ENCODE measurements around the gene SLC2A10.
"Not testable (repeated sequence)": the region's sequence is repeated elsewhere in the genome, so short reads cannot be mapped to it uniquely, and the experiment has no call there.

Gene SLC2A10

DNA sequence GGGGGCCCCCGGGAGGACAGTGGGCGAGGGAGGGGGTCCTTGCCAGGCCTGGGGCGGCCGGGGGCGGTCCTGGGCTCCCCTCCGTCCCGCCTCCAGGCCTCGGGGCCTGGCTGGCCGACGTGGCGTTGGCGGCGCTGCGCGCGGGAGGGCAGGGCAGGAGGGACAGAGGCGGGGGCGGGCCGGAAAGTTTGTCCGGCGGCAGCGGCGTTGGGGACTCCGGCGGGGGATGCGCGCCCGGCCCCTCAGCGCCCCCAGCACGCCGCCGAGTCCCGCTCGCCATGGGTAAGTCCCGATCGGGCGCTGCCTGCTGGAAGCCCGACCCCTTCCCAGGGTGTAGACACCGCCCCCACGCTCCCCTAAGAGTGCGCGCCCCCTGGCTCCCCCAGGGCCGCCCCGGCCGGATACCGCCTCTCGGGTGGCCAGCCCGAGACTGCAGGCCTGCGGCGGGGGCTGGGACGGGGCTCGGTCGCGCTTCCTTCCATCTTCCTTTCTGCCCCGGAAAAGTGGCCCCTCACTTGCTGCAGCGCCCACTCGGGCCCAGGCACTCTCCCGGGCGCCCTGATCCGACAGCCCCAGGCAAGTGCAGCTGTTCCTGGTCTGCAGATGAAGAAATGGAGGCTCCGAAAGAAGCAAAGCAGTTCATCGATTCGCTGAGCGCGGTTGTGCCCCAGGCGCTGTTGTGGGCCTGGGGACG lies at the start of gene SLC2A10:
Gene SLC2A10, plus strand, starts transcription at position 191 of the 694 bp plus-strand sequence. Its CDS starts 88 bp downstream, at position 279.
- no peak for DNase-seq (ENCODE audit: low read depth, low spot score)

DNA sequence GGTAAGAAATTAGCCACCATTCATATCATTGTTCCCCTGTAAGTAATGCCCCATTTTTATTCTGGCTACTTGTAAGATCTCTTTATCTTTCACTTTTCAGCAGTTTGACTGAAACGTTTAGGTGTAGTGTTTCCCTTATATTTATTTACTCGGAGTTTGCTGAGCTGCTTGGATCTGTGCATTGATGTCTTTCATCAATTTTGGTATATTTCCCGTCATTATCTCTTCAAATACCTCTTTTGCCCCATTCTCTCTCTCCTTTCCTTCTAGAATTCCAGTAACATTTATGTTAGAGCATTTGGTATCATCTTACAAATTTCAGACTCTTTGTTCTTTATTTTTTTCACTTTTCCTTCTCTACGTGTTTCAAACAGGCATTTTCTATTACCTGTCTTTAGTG lies 49.0 kb upstream of the SLC2A10 start:
- no peak for DNase-seq (ENCODE audit: low read depth, low spot score)

DNA sequence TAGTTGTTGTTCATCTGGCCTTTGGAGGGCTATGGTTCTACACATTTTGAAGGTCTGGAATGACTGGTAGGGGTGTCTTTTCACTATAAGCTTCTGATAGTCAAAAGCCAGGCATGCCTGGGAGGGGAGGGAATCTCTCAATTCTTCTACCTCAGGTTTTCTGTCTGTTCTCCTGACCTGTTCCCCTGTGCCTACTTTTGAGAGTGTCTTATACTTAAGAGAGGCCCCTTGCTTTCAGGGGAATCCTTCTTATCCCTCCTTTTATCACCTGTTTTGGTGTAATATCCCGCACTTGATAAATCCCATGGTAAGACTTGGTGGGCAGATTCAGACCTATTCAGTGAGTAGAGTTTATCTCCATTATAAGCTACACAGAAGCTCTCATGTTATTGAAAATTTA lies 47.8 kb upstream of the SLC2A10 start:
- DNase-seq (ENCODE audit: low read depth, low spot score): no peak

DNA sequence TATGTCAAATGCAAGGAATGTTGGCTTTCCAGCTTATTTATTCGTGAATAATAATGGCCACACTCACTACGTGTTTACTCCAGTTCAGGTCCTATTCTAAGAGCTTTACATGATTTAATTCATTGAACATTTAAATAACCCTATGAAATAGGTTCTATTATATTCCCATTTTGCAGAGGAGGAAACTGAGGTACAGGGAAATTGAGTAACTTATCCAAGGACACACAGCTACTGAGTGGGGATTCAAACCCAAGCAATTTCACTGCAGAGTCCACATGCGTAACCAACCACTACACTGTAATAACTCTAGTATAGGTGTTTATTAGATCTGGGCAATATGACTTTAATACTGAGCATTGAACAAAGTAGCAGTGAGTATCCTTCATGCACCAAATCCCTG lies 45.9 kb upstream of the SLC2A10 start:
- DNase-seq (ENCODE audit: low read depth, low spot score): no peak

DNA sequence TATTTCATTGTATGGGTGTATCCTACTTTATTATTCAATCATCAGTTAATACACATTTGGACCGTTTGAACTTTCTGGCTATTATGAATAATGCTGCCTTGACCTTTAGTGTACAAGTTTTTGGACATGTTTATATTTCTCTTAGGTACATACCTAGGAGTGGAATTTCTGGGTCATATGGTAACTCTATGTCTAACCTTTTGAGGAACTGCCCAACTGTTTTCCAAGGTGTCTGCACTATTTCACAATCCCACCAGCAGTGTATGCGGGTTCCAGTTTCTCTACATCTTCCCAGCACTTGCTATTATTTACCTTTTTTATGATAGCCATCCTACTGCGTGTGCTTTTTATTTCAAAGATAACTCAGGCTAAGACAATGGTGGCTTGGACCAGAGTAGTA lies 43.8 kb upstream of the SLC2A10 start:
- DNase-seq (ENCODE audit: low read depth, low spot score): no peak

DNA sequence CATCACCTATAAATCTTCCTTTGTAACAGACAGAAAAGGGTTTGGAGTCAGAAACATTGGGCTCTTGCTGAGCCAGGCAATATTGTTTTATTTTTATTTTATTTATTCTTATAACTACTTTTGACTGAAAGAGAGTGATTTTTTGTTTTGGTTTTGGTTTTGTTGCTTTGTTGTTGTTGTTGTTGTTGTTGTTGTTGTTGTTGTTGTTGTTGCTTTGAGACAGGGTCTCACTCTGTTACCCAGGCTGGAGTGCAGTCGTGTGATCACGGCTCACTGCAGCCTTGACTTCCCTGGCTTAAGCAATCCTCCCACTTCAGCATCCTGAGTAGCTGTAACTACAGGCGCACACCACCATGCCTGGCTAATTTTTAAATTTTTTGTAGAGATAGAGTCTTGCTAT lies 43.1 kb upstream of the SLC2A10 start:
- no peak for DNase-seq (ENCODE audit: low read depth, low spot score)

DNA sequence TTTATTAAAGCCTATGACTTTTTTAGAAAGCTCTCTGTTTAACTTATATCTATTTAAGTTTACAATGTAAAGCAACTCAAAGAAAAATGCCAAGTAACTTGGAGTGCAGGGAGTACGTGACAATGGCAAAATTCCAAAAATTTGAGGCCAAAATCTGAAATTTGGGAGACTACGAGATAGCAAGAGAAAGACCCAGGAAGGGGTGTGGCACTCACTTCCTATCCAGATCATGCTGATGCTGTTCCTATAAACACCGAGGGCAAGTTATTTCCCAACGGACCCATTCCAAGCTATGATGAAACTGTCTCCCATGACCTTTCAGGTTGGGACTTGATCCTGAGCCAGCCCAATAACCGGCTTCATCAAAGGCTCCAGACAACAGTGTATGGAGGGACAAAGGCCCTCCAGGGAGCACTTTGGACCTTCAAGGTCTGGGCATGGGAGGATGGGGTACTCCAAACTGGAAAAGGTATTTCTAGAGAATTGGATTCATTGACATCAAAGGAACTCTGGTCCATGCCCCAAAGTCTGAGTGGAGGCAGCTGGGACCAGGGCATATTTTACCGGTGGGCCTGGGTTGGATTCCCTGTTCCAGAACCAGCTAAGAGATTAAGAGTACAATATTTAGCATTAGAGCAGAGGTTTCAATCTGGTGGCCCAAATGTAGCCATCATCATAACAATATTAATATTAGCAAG lies 42.5 kb upstream of the SLC2A10 start:
- no peak for DNase-seq (ENCODE audit: low read depth, low spot score)

DNA sequence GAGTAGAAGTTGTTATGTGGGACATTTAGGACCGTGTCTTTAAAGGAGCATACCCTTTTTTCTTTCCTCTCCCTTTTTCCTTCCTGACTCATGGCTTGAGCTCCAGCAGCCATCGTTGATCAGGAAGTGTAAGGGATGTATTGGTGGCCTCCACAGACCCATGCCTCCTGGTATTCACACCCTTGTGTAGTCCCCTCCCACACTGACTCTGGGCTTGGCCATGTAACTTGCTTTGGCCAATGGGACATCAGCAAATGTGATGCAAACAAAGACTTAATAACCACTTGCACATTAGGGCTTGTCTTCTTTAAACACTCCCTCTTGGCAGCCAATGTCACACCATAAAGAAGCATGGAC lies 39.2 kb upstream of the SLC2A10 start:
- DNase-seq (ENCODE audit: low read depth, low spot score): no peak

DNA sequence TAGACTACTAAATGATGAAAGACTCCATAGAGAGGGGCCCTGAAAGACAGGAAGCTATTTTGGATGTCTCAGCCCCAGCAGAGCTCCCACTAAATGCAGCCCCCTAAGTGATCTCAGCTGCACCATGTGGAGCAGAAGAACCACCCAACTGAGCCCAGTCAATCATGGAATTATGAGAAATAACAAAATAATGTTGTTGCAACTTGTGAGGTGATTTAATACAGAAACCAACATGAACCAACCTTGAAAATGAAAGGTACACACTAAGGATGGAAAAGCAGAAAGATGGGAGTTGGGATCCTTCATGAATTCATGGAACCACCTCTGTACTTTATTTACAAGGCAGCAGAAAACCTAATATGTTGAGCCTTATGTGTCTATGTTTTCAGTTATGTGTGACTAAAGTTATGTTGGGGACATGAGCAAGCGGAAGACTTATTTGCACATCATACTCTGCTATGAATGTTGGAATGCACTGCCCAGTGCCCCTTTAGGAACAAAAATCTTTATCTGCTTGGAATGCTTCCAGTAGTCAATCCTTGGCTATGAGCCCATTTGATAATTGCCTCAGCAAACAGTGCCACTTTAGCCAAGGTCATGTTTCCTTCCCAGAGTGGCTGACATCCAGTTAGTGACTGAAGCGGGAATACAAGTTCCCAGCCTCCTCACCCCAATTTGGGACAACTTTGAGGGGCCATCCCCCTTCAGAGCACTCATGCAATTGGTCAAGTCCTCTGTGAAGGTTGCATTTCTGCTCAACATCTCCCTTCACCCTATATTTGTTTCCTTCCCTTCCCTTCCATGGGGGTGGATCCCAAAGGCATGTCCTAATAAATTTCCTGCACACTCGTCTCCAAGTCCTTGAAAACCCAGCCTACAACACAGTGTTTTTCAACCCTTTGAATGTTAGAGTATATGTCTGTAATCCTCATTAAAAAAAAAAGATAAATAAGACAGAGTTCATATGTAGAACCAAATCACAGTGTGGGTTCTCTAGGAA lies 38.6 kb upstream of the SLC2A10 start:
- DNase-seq (ENCODE audit: low read depth, low spot score): no peak

DNA sequence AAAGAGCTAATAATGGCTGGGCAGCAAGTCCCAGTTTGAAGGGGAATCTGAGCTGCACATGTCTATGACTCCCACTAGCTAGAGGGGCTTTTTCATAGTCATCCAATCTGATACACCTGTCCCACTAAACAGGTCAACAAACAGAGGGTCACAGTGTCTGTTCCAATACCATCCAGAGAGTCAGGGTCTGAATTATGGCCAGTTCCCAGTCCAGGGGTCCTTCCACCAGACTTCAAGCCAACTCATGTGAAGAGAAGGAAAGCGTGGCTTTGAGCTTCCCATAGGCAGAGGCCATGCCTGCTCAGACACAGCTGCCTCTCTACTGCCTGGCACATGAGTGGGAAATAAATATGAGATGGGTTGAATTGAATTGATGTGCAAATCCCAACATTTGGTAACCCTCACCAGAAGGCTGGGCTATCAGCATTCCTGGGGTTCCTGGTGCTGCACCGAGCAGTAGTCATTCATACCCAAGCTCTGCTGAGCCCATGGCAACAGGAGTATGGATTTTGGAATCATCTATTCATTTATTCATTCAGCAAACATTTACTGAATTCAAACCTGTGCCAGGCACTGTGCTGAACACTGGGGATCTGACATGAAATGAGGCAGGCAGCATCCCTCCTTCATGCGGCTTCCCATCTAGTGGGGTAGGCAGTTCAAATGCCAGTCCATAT lies 37.4 kb upstream of the SLC2A10 start:
- DNase-seq (ENCODE audit: low read depth, low spot score): no peak

DNA sequence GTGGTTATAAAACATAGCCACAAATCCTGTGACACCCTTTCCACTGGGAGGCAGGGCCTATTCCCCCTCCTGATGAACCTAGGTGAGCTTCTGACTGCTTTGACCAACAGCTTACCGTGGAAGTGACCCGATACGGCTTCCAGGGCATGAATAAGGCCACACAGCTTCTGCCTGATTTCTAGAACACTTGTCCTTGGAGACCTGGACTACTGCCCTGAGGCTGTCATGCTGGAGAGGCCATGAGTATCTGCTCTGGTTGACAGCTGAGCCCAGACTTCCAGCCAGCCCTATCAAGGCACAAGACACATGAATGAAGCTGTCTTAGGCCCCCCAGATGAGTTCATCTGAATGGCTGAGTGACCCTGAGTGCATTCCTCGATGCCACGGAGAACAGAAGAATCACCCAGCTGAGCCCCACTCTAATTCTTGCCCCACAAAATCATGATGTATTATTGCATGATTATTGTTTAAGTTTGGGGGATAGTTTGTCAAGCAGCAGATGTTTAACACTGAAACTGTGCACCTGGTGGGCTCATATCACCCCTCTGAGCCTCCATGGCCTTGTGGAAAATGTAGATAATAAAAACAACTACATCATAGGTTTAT lies 36.8 kb upstream of the SLC2A10 start:
- DNase-seq (ENCODE audit: low read depth, low spot score): no peak

DNA sequence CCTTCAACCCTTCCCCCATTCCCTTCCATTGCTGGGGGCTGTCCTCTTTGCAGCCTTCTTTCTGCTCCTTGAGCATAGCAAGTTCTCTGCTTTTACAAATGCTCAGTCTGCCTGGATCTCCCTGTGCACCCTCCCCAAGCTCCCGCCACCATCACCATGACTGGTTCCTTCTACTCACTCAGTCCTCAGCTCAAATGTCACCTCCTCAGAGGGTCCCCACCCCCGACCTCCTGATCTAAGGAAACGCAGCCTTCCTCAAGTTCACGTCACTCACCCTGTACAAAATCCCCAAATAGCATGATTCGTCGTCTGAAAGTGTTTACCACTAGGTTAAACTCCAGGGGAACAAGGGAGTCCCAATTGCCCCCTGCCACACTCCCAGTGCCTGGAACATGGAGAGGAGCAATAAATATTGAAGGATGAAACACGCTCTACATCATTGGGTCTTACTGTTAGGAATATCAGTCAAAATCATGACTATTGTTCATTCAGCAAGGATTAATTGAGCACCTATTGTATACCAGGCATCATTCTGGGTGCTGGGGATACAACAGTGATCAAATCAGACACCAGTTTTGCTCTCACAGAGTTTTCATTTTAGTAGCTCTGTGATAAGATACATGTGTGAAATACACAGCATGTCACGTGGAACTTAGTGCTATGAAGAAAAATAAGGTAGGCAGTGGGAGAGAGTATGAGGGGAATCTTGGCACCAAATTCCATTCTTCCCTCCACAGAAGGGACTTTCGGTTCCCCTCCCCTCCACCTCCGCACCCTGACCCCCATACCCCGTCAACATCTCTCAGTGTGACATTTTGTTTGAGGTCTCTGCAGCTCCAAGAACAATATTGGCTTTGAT lies 35.8 kb upstream of the SLC2A10 start:
- DNase-seq (ENCODE audit: low read depth, low spot score): no peak

DNA sequence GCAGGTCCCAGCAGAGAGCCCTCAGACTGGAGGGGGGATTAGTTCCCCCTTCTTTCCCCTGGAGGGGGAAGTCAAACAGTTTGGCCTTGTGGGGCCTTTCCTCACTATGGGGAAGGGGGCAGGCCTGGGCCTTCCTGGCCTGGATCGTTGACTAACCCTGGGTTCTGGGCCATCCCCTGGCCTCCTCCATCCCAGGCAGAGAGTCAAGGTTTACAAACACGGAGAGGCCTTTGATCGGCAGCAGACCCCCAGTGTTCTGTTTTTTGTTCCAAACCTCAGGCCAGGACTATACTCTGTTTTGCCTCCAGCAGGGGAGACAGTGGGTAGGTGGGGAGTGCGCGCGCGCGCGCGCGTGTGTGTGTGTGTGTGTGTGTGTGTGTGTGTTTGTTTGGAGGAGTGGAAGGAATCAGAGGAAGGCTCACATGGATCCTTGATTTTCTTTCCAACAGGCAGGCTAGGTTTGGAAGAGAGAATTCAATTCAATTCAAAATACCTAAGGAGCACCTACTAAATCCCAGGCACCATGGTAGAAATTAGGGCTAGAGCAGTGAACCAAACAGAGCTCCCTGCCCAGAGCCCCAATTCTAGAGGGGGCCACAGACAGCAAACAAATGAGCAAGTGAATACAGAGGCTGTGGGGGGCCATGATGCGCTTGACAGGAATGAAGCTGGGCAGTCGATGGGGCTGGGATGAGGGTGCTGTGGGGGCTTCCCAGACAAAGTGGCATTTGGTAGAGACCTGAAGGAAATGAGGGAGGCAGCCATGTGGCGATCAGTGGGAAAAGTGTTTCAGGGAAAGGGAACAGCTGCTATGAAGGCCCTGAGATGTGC lies 35.0 kb upstream of the SLC2A10 start:
- DNase-seq (ENCODE audit: low read depth, low spot score): no peak

DNA sequence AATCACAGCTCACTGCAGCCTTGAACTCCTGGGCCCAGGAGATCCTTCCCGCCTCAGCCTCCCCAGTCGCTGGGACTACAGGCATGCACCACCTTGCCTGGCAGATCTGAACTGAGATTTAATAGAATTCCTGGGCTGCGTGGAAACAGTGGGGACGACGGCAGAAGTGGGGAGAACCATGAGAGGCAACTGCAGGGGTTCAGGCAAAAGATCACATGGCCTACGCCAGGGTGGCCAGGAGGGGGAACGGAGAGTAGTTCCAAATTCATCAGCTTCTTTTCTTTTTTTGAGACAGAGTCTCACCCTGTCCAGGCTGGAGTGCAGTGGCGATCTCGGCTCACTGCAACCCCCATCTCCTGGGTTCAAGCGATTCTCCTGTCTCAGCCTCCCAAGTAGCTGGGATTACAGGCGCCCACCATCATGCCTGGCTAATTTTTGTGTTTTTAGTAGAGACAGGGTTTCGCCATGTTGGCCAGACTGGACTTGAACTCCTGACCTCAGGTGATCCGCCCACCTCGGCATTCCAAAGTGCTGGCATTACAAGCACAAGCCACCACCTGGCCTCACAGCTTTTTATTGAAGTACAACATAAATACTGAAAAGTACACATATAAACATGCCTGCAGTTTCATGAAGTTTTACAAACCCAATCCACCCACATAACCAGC lies 32.7 kb upstream of the SLC2A10 start:
- not testable (repeated sequence) for DNase-seq (ENCODE audit: low read depth, low spot score)

DNA sequence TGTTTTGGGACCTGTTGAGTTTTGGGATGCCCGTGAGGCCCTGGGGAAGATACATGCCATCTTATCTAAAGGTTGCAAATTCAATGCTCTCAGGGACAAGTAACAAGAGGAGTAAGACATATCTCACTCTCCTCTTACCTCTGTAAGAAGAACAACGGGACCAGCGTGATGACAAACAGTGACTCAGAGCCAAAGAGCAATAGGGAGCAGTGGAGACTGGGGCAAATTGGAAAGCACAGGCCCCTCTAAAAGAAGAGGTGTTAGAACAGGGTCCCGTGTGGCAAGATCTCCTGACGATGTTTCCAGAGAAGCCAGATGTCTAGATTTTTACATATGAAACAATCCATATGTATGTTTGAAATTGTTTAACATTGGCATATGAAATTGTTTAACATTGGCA lies 31.8 kb upstream of the SLC2A10 start:
- no peak for DNase-seq (ENCODE audit: low read depth, low spot score)

DNA sequence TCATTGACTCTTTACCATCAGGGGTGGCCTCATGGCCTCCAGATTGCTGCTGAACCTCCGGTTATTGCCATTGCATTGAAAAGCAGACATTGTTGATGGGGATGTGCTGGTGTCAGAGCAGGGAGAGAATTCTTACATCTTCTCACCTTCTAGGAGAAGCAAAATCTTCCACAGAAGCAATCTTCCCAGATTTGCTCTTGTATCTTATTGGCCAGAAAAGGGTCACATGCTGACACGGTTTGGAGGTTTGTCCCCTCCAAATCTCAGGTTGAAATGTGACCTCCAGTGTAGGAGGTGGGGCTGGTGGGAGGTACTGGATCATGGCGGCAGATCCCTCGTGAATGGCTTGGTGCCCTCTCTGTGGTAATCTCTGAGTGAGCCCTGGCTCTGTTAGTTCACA lies 30.9 kb upstream of the SLC2A10 start:
- no peak for DNase-seq (ENCODE audit: low read depth, low spot score)

DNA sequence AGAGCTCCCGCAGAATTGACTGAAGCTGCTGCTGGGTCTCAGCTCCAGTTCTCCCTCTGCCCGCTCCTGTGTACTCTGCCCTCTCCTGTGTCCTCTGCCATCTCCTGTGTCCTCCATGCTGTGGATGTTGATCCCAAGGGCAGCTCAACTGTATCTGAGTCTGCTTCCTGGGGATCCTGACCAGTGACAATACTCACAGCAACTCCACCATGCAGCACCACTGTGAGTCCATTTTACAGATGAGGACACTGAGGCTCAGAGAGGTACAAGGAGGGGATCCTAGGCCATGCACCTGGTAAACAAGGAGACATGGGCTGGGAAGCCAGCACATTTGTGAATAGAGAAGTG lies 28.8 kb upstream of the SLC2A10 start:
- no peak for DNase-seq (ENCODE audit: low read depth, low spot score)

DNA sequence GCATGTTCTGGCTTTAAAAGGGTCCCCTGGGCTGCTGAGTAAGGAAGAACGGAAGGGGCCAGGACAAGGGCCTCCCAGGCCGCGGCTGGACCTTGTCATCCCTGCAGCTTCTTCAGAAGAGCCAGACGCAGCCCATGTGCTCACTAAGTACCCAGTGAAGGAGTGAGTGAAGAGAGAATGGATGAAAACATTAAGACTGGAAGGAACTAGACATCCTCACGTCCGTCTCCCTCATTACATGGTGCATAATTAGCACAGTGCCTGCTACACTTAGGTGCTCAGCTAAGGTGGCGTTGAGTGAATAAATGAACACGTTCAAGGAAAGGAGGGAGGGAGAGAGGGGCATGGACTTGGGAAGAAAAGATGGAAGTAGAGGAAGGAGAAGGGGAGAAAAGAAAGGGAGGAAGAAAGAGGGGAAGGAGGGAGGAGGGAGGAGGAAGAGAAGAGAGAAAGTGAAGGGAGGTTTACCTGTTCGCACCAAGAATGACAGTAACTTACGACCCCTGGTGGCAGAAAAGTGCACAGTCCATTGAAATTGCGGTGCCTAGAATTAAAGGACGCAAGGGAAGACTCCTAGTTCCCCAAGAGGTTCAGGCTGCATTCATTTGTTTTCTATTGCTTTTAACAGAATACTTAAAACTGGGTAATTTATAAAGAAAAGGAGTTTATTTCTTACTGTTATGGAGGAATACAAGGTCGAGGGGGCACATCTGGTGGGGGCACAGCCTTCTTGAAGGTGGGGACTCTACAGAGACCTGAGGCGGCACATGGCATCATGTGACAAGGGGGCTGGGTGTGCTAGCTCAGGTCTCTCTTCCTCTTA lies 28.2 kb upstream of the SLC2A10 start:
- peak; percentile 42 for DNase-seq (ENCODE audit: low read depth, low spot score)

All from activated naive CD8-positive, alpha-beta T cell treated with anti-CD3 and anti-CD28 coated beads, Interleukin-2, amount 50 U/mL, for 16 hours (primary cell).